HG02938 (cell line): ENCODE data around the gene LOC101059915.
"Not testable (repeated sequence)": the region's sequence is repeated elsewhere in the genome, so short reads cannot be mapped to it uniquely, and the experiment has no call there.

Experiments used
- ATAC-seq: cut with Tn5 transposase; IDR thresholded peaks from one replicate; pipeline ENCODE4 v1.9.1; 2021; ENCODE audit warnings: mild to moderate bottlenecking, moderate library complexity; ENCODE audit not compliant: unreplicated experiment

The LOC101059915 gene

GRCh38 chrX:71638409-71638808 lies 28.9 kb upstream of the LOC101059915 start:
- no peak for ATAC-seq

- no peak for ATAC-seq
Observed at GRCh38 chrX:71640002-71640401, 27.3 kb upstream of the LOC101059915 start.

GRCh38 chrX:71644406-71644805 lies 22.9 kb upstream of the LOC101059915 start:
- ATAC-seq = not testable (repeated sequence)

- peak; percentile 68 for ATAC-seq
Observed at GRCh38 chrX:71650333-71650969, 16.9 kb upstream of the LOC101059915 start.

GRCh38 chrX:71652405-71652804 lies 14.9 kb upstream of the LOC101059915 start:
- no peak for ATAC-seq

GRCh38 chrX:71653344-71653743 lies 14.0 kb upstream of the LOC101059915 start:
- ATAC-seq = no peak

GRCh38 chrX:71657267-71657666 lies 10.1 kb upstream of the LOC101059915 start:
- ATAC-seq = no peak

GRCh38 chrX:71659342-71659741 lies 8.0 kb upstream of the LOC101059915 start:
- no peak for ATAC-seq

GRCh38 chrX:71659959-71660358 lies 7.4 kb upstream of the LOC101059915 start:
- no peak for ATAC-seq

- ATAC-seq = no peak
Observed at GRCh38 chrX:71660562-71661416, 6.6 kb upstream of the LOC101059915 start.

- ATAC-seq = no peak
Observed at GRCh38 chrX:71661919-71662318, 5.4 kb upstream of the LOC101059915 start.

- not testable (repeated sequence) for ATAC-seq
Observed at GRCh38 chrX:71662654-71663053, 4.7 kb upstream of the LOC101059915 start.

- not testable (repeated sequence) for ATAC-seq
Observed at GRCh38 chrX:71663238-71663637, 4.1 kb upstream of the LOC101059915 start.

- ATAC-seq = not testable (repeated sequence)
Observed at GRCh38 chrX:71664202-71664601, 3.1 kb upstream of the LOC101059915 start.

GRCh38 chrX:71664889-71665491 lies 2.4 kb upstream of the LOC101059915 start:
- no peak for ATAC-seq

- ATAC-seq = no peak
Observed at GRCh38 chrX:71665747-71666146, 1.6 kb upstream of the LOC101059915 start.

GRCh38 chrX:71666240-71667223 lies 814 bp upstream of the LOC101059915 start:
- ATAC-seq = no peak

- ATAC-seq = no peak
Observed at GRCh38 chrX:71668248-71668595, 876 bp downstream of the LOC101059915 start.

GRCh38 chrX:71669492-71669891 lies 2.1 kb downstream of the LOC101059915 start:
- no peak for ATAC-seq

- ATAC-seq = not testable (repeated sequence)
Observed at GRCh38 chrX:71669947-71670346, 2.6 kb downstream of the LOC101059915 start.
